Raji (cell line): ENCODE measurements around the gene CDH23.

Experiments used
- POLR2A ChIP-seq: IDR thresholded peaks from 2 replicates; pipeline ENCODE4 v1.6.1; 2011; ENCODE audit warnings: low read depth, low read length, control low read depth; ENCODE audit not compliant: insufficient read depth

The CDH23 gene

DNA sequence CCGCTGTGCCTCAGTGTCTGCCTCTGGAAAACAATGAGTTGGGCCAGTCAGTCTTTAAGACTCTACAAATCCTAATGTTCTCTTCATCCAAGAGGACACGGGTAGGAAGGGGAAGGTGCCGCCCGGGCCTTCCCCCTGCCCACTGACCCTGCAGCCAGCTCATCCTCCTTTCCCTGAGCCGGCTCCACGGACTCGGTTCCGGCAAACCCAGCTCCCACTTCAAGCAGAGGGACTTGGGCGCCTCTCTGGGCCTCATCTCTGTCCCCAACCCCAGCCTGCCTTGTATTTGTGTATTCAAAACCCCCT lies 227.2 kb downstream of the CDH23 start:
- no peak for TF ChIP-seq POLR2A

DNA sequence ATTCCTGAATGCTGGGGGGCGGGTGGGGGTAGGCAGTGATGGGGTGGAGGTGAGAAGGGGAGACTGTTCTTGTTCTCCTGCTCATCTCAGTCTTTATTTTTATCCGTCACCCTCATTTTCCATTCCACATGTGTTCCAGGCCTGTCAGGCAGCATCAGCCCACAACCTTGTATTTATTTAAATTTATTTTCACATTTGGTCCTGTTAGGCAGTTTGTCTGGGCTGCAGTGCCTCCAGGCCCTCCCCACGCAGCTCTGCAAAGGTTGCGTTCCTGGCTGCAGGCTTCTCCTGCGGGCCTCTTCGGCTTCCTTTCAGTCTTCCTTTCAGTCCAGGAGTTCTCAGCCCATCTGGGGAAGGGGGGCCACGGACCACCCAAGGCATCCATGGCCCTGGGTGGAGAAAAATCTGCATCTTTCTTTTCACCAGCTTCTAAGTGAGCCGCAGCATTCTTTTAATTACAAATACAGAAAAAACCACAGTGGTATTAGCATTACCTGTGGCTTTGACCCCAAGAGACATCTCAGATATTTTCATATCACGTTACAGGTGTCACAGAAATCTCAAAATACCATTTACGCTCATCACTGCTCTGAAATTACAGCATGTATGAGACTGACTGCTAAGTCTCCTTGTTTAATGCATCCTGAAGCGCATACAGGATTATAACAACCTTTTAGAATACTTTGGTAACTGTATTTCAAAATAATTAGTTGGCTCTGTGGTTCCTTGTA lies 228.9 kb downstream of the CDH23 start:
- no peak for TF ChIP-seq POLR2A

DNA sequence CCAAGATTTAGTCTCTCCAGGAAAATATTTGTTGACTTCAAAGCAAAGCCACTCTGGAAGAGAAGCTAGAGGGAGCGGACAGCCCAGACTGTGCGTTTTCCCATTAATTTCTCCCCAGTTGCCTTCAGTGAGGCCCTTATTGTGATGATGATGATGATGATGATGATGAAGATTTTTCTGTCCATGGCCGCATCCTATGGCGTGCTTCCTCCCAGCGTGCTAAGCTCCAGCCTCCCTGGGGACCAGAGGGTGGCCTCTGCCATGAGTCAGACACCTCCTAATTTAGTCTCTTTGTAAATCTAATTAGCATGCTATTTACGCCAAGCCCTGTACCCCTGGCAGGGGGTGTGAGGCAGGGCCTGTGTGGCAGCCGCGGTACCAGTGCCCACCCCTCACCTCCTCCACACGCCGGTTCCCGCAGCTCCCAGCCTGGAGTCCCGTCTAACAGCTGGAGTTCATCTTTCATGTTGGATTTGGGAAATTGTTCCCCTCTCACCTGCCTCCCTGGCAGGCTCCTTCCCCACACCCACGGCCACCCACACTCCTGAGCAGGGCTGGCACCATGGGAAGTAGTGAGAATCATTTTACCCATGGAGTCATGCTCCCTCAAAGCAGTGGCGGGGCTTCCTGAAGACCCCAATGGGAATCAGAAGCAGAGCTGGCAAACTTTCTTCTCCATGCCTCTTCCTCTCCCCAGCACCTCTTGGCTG lies 230.7 kb downstream of the CDH23 start:
- TF ChIP-seq POLR2A: no peak

DNA sequence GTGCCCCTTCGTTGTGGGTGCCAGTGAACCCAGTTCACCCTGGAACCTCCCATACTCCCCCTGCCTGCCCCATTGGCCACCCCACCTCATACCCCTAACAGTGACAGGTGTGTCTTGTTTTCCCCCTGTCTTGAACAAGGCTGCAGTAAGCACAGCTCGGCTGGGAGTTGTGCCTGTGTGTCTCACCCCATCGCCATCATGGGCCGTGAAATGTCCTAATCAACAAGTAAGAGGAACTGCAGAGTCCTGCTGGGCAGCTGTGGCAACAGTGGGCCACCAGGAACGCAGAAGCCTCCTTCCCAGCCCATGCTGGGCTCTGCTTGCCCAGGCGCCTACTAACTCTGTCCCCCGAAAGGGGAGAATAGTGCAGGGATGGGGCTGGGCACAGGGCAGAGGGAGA lies 231.2 kb downstream of the CDH23 start:
- TF ChIP-seq POLR2A: no peak

DNA sequence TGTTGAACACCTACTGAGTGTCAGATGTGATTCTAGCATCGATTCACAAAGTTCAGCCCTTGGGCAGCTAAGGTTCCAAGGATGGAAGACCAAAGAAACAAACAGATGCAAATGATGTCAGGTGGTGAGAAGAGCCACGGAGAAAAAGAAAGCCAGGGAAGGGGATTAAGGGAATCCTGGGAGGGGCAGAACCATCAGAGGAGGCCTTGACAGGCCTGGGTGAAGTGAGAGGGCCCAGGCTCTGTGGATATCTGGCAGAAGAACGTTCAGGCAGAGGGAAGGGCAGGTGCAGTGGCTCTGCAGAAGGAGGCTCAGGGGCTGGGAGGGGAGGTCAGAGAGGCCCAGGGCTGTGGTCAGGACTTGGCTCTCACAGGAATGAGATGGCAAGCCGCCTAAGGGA lies 232.4 kb downstream of the CDH23 start:
- TF ChIP-seq POLR2A: no peak

DNA sequence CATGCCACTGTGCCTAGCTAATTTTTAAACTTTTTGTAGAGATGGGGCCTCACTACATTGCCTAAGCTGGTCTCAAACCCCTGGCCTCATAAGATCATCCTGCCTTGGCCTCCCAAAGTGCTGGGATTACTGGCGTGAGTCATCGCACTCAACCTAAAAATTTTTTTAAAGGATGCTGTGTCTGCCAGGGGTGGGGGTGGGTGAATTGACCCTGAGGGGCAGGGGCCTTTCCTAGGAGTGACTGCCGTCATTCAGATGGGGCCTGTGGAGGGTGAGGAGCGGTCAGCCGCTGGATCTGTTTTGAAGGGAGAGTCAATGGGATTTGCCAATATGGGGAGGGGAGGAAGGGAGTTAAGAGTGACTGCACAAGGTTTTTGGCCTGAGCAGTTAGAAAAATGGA lies 233.4 kb downstream of the CDH23 start:
- TF ChIP-seq POLR2A: no peak

DNA sequence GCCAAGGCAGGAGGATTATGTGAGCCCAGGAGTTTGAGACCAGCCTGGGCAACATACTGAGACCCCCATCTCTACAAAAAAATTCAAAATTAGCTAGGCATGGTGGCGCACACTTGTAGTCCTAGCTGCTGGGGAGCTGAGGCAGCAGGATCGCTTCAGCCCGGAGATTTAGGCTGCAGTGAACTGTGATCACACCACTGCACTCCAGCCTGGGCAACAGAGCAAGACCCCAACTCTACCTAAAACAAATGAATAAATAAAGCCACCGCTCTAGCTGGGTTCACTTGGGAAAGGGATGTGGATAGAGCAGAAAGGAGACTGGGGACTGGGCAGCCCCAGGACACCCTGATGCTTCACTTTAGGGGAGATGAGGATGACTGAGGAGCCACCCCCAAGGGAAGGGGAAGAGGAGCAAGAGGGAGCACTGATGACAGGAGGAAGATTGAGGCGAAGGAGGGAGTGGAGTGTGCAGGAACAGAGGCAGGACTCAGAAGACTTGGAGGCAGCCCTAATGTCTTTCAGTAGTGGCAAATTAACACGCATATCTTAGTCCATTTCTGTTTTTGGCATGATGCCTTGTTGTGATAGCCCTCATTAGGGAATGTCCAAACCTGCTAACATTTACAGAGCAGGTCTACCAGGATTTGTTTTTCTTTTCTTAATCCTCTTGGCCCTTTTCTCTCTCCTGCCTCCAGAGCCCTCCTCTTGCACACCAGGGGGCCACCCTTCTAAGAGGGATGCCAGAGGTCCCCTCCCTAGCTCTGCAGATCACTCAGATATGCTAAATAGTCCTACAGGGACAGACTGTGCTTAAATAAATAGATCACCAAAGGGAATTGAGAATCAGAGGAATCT lies 234.5 kb downstream of the CDH23 start:
- no peak for TF ChIP-seq POLR2A

DNA sequence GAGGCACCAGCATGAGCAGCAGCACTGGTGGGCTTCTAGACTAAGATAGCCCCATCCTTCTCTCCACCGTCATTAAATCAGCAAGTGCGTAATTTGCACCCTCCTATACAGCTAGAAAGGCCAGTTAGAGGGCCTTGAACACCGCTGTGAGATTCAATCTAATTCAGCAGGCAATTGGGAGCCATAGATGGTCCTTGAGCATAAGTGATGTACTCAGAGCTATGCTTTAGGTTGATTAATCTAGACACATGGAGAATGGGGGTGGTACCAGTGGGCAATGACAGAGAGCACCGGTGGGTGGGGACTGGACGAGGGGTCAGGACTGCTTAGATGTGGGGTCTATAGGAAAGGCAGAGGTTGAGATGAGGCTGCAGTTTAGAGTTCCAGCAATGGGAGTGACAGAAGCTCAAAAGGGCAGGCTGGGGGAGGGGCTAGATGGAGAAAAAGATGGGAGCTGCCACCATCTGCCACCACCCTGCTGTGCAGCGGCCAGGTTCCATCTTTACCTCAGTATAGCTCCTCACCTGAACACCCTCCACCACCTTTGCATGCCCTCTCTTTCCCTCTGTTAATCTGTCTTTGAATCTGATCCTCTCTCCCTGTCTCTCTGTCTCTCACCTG lies 235.6 kb downstream of the CDH23 start:
- no peak for TF ChIP-seq POLR2A

DNA sequence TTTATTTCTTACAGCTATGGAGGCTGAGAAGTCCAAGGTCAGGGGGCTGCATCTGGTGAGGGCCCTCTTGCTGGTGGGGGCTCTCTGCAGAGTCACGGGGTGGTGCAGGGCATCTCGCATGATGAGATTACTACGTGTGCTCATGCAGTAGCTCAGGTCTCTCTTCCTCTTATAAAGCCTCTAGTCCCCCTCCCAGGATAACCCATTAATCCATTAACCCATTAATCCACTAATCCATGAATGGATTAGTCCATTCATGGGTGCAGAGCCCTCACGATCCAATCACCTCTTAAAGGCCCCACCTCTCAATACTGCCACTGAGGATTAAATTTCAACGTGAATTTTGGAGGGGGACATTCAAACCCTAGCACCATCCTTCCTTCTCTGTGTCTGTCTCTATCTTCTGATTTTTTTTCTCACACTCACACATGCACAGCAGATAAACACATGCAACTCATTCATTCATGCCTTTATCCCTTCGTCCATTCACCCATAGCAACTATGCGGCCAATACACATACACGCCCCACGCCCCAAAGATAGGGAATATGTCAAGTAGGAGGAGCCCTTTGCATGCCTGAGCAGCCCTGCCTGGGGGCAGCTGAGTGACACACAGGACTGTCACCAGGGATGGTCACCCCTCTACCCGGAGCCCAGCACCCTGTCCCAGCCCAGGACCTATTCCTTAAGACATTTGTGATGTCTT lies 236.3 kb downstream of the CDH23 start:
- TF ChIP-seq POLR2A: no peak

DNA sequence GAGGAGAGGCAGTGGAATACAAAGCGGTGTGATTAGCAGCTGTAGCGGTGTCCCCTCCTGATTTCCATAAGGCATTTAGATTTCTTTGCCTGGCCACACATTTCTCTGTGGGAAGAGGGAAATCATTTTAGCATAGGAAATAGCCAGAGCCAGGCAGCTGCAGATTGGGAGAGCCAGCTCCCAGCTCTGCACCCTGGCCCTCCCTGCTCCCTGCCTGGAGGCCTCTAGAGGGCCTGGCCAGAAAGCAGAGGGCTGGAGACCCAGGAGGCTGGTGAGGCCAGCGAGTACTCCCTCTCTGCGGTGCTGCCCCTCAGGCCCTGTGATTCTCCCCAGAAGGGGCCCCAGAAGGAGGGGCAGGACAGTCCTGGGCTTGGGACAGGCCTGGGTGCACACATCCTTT lies 237.2 kb downstream of the CDH23 start:
- TF ChIP-seq POLR2A: no peak

DNA sequence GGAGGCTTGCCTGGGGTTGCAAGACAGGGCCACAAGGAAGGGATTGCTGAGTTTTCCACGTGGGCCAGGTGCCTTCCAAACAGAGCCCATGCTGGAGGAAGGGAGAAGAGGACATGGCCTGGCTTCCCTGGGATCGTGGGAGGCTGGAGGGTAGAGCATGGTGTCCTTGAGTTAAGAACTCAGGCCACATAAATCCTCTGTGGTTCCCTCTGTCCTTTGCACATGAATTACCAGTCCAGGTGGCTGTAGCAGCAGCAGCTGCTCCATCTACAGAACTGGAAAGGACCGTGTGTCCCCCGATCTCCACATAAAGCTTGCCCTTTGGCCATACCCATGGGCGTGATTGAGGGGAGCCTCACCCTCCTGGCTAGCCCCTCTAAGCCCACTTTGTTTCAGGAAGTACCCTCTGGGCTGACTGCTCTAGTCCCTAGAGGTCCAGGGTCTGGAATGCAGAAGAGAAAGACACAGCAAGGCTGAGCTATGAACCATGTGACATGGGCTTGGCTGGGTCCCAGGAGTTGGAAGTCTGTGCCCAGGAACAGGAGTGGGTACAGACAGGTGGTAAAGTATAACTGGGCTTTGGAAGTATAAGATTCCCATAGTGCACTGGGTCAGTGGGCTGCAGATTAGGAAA lies 237.9 kb downstream of the CDH23 start:
- no peak for TF ChIP-seq POLR2A

DNA sequence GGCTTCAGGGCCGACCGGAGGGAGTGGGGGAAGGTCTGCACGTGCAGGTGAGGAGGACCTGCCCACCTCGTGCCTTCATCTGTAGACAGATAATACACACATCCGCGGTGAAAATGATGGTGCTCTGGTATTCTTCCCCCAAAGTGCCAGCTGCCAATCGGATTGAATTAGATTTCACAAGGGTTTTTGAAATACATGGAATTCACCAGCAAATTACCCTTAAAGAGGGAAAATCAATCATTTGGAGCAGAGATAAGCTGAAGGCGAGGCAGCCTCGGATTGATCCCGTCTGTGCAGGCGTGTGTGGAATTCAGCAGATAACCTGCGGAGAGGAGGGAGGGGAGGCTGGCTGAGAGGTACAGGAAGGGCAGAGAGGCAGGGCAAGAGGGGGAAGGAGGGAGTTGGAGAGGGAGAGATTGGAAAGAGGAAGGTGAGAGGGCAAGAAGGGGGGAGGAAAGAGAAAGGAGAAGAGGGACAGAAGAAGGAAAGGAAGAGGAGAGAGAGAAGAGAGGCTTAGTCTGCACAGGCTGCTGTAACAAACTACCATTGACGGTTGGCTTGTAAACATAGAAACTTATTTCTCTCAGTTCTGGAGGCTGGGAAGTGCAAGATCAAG lies 238.6 kb downstream of the CDH23 start:
- TF ChIP-seq POLR2A: no peak

DNA sequence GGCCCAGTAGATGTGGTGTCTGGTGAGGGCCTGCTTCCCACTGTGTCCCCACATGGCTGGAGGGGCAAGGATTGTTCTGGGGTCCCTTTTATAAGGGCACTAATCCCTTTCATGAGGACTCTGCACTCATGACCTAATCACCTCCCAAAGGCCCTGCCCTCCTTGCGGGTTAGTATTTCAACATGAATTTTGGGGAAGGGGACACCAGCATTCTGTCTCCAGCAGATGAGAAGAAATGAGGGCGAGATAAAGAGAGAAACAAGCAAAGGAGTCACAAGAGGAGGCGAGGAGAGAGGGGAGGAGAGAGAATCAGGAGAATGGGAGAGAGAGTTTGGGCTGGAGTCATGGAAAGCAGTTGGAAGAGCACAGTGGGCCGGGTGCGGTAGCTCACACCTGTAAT lies 239.1 kb downstream of the CDH23 start:
- no peak for TF ChIP-seq POLR2A

DNA sequence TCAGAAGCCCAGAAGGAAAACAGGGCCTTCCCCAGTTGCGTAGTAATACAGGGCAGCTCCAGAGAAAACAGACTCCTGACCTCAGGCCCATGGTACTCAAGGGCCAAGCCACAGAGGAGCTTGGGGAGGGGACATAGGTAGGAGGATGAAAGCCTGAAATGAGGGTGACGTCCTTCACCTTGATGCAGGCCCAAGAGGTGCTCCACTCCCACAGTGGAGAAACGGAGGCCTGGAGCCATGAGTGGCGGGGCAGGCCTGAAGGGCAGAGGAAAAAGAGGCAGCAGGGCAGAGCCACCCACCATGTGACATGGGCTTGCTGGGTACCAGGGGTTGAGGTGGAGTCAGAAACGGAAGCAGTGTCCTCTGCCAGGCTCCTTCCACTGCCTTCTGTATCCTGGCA lies 239.9 kb downstream of the CDH23 start:
- no peak for TF ChIP-seq POLR2A

DNA sequence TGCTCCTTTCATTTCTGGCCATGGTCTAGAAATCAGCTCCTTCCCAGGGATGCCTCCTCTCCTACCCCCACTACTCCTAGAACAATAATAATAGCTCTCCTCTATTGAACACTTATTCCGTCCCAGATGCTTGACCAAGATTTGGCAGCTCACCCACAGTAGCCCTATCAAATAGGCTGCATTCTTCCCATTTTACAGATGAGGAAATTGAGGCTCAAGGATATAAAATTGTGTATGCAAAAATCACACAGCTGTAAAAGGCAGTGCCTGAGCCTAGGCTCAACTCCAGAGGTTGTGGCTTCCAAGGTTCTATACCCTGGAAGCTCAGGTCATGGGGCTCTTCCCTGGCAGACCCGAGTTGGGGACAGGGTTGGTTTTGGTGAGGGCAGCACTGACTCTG lies 240.6 kb downstream of the CDH23 start:
- TF ChIP-seq POLR2A: no peak
